ENCODE data around the gene ROBO1. TPM values are rescaled to one million over a fixed set of nuclear protein-coding genes. Genes with fewer than 3 reads are reported as not detected.

The ROBO1 gene
- total RNA-seq, 4 donors from 2014 or later, result 12.3 to 112 (median 27.1) TPM

DNA sequence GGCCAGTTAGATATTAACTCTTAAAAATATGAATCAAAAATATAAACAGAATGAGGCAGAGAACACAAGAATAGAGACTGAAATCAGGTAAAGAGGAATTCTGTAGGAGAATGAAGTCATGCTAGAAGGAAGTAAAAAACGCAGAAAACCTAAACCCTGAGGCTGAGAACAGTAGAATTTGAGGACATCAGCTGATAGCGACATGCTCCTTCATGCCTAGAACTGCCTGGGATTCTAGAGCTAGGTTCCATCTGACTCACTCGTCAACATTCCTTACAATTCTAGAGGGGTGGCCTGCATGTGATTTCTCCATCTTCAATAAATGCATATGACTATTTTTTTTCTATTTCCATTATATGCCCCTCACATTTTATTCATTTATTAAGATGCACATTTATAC, 343.0 kb downstream of the ROBO1 start:
- Histone ChIP-seq H3K27me3 (no peaks in the 10 kb centered on the region), H3K36me3 (no peaks in the 10 kb centered on the region), H3K4me1 (no peaks in the 10 kb centered on the region), H3K4me3 (no peak overlapping the region), H3K27ac (no peak overlapping the region), H3K9me3 (no peaks in the 10 kb centered on the region)
- no peak for DNase-seq
- no peak for TF ChIP-seq POLR2A (IDR thresholded peaks at IDR 0.05)
- TF ChIP-seq, protein P1, sequence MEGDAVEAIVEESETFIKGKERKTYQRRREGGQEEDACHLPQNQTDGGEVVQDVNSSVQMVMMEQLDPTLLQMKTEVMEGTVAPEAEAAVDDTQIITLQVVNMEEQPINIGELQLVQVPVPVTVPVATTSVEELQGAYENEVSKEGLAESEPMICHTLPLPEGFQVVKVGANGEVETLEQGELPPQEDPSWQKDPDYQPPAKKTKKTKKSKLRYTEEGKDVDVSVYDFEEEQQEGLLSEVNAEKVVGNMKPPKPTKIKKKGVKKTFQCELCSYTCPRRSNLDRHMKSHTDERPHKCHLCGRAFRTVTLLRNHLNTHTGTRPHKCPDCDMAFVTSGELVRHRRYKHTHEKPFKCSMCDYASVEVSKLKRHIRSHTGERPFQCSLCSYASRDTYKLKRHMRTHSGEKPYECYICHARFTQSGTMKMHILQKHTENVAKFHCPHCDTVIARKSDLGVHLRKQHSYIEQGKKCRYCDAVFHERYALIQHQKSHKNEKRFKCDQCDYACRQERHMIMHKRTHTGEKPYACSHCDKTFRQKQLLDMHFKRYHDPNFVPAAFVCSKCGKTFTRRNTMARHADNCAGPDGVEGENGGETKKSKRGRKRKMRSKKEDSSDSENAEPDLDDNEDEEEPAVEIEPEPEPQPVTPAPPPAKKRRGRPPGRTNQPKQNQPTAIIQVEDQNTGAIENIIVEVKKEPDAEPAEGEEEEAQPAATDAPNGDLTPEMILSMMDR (IDR thresholded peaks at IDR 0.05), result no peak
- intact Hi-C loops (cut with DNase I; ENCODE audit: low total_unique reads), result no loop called here

DNA sequence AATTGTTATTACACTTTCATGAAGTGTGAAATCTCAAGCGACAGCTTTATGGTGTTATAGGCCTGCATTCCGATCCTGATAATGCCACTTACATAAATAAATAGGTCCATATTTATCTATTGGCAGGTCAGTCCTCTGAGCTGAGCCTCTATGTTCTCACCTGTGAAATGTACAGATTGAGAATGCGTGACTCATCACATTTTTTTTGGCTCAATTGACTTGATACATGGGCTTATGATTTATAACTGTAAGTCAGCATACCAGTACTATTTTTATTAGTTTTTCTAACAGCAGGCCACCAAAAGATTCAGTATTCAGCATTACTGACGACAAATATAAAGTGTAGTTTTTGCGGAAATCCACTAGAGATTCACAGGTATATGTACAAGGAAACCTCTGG, 344.4 kb downstream of the ROBO1 start:
- H3K4me3 ChIP-seq, result no peak overlapping the region
- no peaks in the 10 kb centered on the region for H3K4me1 ChIP-seq
- intact Hi-C loops (cut with DNase I; ENCODE audit: low total_unique reads), result no loop called here
- DNase-seq, result no peak
- H3K27ac ChIP-seq, result no peak overlapping the region
- no peaks in the 10 kb centered on the region for H3K9me3 ChIP-seq
- no peaks in the 10 kb centered on the region for H3K27me3 ChIP-seq
- no peaks in the 10 kb centered on the region for H3K36me3 ChIP-seq
- no peak for TF ChIP-seq POLR2A (IDR thresholded peaks at IDR 0.05)
- TF ChIP-seq, protein P1 (IDR thresholded peaks at IDR 0.05), result no peak

DNA sequence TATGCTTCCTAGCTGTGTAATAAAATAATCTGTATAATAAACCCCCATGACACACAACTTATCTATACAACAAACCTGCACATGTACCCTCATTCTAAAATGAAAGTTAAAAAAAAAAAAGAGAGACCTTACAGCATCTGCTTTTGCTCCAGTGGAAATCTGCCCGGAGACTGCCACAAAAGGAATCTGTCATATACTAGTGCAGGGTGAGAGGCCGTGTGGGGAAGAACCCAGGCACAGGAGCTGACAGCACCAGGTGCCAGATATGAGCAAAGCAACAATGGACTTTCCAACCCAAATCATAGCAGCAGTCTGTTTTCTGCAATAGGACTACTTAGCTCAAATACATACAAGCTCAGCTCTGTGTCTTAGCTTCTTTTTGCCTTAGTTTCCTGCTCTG, 346.5 kb downstream of the ROBO1 start:
- DNase-seq, result no peak
- H3K27me3 ChIP-seq, result no peaks in the 10 kb centered on the region
- no peak for TF ChIP-seq POLR2A (IDR thresholded peaks at IDR 0.05)
- TF ChIP-seq, protein P1 (IDR thresholded peaks at IDR 0.05), result no peak
- intact Hi-C loops (cut with DNase I; ENCODE audit: low total_unique reads), result no loop called here
- H3K36me3 ChIP-seq, result no peaks in the 10 kb centered on the region
- H3K4me3 ChIP-seq, result no peak overlapping the region
- H3K4me1 ChIP-seq, result no peaks in the 10 kb centered on the region
- no peak overlapping the region for H3K27ac ChIP-seq
- no peaks in the 10 kb centered on the region for H3K9me3 ChIP-seq

DNA sequence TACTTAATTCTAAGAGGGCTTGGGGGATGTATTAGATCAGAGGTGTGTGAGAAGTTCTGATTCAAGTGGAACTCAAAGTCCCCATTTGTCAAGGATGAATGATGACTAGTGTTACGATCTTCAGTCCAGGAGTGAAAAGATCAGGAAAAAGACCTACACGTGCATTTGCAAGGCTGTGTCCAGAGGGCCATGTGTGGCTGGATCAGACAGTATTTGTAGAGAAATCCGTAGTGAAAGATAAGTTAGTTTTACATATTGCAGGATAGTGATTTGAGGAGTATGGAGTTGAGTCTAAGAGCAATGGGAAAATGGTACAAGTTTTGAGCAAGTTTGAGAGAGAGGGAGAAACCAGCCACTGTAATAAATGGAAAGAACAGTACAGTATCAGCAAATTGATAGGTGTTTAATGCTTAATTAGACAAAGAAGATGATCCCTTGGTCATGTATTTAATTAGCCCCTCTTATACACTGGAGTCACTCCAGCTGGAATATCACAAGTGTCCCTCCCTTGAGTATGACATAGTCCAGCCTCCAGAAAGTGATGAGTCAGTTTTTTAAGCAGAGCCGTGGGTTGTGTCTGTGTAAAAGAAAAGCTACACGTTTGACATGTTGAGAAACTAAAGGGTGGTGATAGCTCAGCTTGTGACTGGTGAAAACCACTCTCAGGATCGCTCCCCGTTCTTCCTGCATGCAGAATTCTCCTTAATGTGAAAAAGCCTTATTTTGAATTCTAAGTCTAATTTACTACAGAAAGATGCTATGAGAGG, 348.8 kb downstream of the ROBO1 start:
- DNase-seq, result no peak
- intact Hi-C loops (cut with DNase I; ENCODE audit: low total_unique reads), result no loop called here
- Histone ChIP-seq H3K27ac (no peak overlapping the region), H3K4me1 (no peaks in the 10 kb centered on the region), H3K36me3 (no peaks in the 10 kb centered on the region), H3K4me3 (no peak overlapping the region), H3K27me3 (no peaks in the 10 kb centered on the region), H3K9me3 (no peaks in the 10 kb centered on the region)
- no peak for TF ChIP-seq POLR2A (IDR thresholded peaks at IDR 0.05)
- TF ChIP-seq, protein P1 (IDR thresholded peaks at IDR 0.05), result no peak

DNA sequence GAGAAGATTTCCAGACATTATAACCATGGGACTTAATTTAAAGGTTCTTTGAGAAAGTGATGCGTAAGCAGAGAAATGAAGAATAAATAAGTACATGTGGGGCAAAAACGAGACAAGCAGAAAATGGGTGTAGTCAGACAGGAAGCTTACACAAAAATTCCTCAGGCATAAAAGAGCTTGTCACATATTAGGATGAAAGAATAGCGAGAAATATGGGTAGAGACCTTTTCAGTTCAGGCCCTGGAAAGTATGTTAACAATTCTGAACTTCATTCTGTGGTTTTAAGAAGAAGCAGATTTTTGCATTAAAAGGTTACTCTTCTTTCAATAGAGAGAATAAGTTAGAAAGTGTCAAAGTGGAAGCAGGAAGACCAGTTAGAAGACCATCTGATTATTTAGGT, 352.4 kb downstream of the ROBO1 start:
- no peak for DNase-seq
- H3K27me3 ChIP-seq, result no peaks in the 10 kb centered on the region
- no peaks in the 10 kb centered on the region for H3K4me1 ChIP-seq
- no peaks in the 10 kb centered on the region for H3K36me3 ChIP-seq
- TF ChIP-seq, protein P1 (IDR thresholded peaks at IDR 0.05), result no peak
- no peak for TF ChIP-seq POLR2A (IDR thresholded peaks at IDR 0.05)
- intact Hi-C loops (cut with DNase I; ENCODE audit: low total_unique reads), result no loop called here
- H3K4me3 ChIP-seq, result no peak overlapping the region
- no peaks in the 10 kb centered on the region for H3K9me3 ChIP-seq
- no peak overlapping the region for H3K27ac ChIP-seq
